GM12892 (cell line): Measurements from ENCODE around the gene PYCR2.

Experiments
- DNase-seq: peaks from one replicate; pipeline ENCODE4 v3.0.0; 2011; ENCODE audit not compliant: insufficient read length
- FAIRE-seq: peaks from 2 replicates; lab custom pipeline; 2011; peaks lifted over from hg19 to GRCh38; lab: Jason Lieb, UNC
- POLR2A ChIP-seq: IDR thresholded peaks from 2 replicates; pipeline ENCODE4 v1.6.1; 2011; ENCODE audit warnings: low read depth, low read length, control low read depth
- POLR2AphosphoS5 ChIP-seq: IDR thresholded peaks from 2 replicates; pipeline ENCODE4 v1.6.1; 2011; ENCODE audit warnings: low read depth, low read length, control low read depth
- TAF1 ChIP-seq: IDR thresholded peaks from 2 replicates; pipeline ENCODE4 v1.6.1; 2011; ENCODE audit warnings: low read depth, mild to moderate bottlenecking, control low read depth, low read length, borderline replicate concordance

The PYCR2 gene

GRCh38 chr1:225953315-225953714 lies 29.3 kb upstream of the PYCR2 start:
- DNase-seq (no peak), FAIRE-seq (no peak)
- TF ChIP-seq POLR2AphosphoS5 (no peak), TAF1 (no peak)

- FAIRE-seq (no peak), DNase-seq (no peak)
- no peak for TF ChIP-seq TAF1
- TF ChIP-seq POLR2AphosphoS5, result no peak
- TF ChIP-seq POLR2A, result no peak
These were observed 27.0 kb upstream of the PYCR2 start for GRCh38 chr1:225950905-225951497.

GRCh38 chr1:225949041-225949440 lies 25.0 kb upstream of the PYCR2 start:
- no peak for DNase-seq
- no peak for FAIRE-seq
- TF ChIP-seq TAF1 (no peak), POLR2AphosphoS5 (no peak), POLR2A (no peak)

- DNase-seq (no peak), FAIRE-seq (no peak)
- TF ChIP-seq TAF1 (no peak), POLR2A (no peak), POLR2AphosphoS5 (no peak)
These were observed 22.8 kb upstream of the PYCR2 start for GRCh38 chr1:225946803-225947202.

GRCh38 chr1:225946082-225946620 lies 22.1 kb upstream of the PYCR2 start:
- TF ChIP-seq POLR2AphosphoS5, result no peak
- TF ChIP-seq TAF1, result no peak
- TF ChIP-seq POLR2A, result no peak
- DNase-seq (no peak), FAIRE-seq (no peak)

- DNase-seq, result no peak
- no peak for FAIRE-seq
- TF ChIP-seq TAF1 (no peak), POLR2AphosphoS5 (no peak), POLR2A (no peak)
These were observed 21.5 kb upstream of the PYCR2 start for GRCh38 chr1:225945564-225945963.

GRCh38 chr1:225944951-225945350 lies 20.9 kb upstream of the PYCR2 start:
- TF ChIP-seq POLR2A (no peak), POLR2AphosphoS5 (no peak), TAF1 (no peak)
- DNase-seq (peak; percentile 56), FAIRE-seq (peak; percentile 70)

GRCh38 chr1:225944387-225944786 lies 20.3 kb upstream of the PYCR2 start:
- DNase-seq (no peak), FAIRE-seq (no peak)
- TF ChIP-seq POLR2A (no peak), POLR2AphosphoS5 (no peak), TAF1 (no peak)

- TF ChIP-seq TAF1, result no peak
- DNase-seq, result no peak
- no peak for FAIRE-seq
These were observed 19.5 kb upstream of the PYCR2 start for GRCh38 chr1:225943582-225943981.

- TF ChIP-seq POLR2AphosphoS5 (no peak), TAF1 (no peak), POLR2A (no peak)
- DNase-seq, result no peak
- peak; percentile 54 for FAIRE-seq
These were observed 18.5 kb upstream of the PYCR2 start for GRCh38 chr1:225942574-225942973.

GRCh38 chr1:225941942-225942222 lies 17.8 kb upstream of the PYCR2 start:
- no peak for DNase-seq
- TF ChIP-seq TAF1, result no peak
- TF ChIP-seq POLR2A, result no peak
- no peak for TF ChIP-seq POLR2AphosphoS5
- peak; percentile 40 for FAIRE-seq

GRCh38 chr1:225941187-225941941 lies 17.3 kb upstream of the PYCR2 start, which contains the start of gene LEFTY2:
Gene LEFTY2 (minus strand): TSS chr1:225941220. CDS start chr1:225941140, 80 bp downstream.
- TF ChIP-seq POLR2AphosphoS5, result no peak
- TF ChIP-seq TAF1, result no peak
- no peak for TF ChIP-seq POLR2A
- no peak for FAIRE-seq
- no peak for DNase-seq
